OCI-LY3 (cell line): Measurements from ENCODE around the gene HRH1.

Experiments
- CTCF ChIP-seq: fragments of 200-600, 300-600 bp; sonication (generic); IDR thresholded peaks from 2 replicates; pipeline ENCODE4 v1.5.1; 2014; ENCODE audit warnings: antibody characterized with exemption, low read length, low read depth
- EZH2phosphoT487 ChIP-seq: fragments of 200-600 bp; shearing (Covaris generic); IDR thresholded peaks from 2 replicates; pipeline ENCODE4 v1.6.1; 2018; ENCODE audit warnings: antibody characterized with exemption, mixed run types, low read depth

DNA sequence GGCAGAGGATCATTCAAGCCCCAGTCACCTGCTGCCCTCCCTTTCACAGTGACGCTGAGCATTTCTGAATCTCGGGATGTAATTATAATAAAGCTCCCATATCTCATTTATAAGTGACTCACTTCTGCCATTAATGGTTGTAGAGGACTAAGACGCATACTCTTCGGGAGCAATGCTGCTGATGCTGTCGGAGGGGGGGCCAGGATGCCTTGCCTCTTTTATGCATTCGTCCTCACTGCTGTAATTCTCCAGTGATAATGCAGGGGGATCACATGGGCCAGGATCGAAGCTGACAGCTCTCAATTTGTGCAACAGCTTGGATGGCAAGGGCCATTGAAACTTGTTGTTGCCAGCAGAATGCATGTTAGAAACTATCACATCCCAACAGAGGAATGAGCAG lies 3.1 kb downstream of the HRH1 start:
- TF ChIP-seq CTCF: no peak
- TF ChIP-seq EZH2phosphoT487: no peak
